GM12878 (cell line): ENCODE results near the gene FER1L5. TPM values are rescaled to one million over a fixed set of nuclear protein-coding genes. Genes with fewer than 3 reads are reported as not detected.

ENCODE experiments used
- ATAC-seq: fragments of 200-7000 bp; cut with Tn5 transposase; 3 replicates; pipeline ENCODE4 v1.9.1; 2020; ENCODE audit warnings: mild to moderate bottlenecking, moderate library complexity
- BruUV-seq: library from RNA; stranded (reverse); fragments of 400-500 nt; replicated peaks from 2 replicates; lab custom pipeline; 2021; lab: Mats Ljungman, UMichigan
- CTCF ChIA-PET: fragments of 300-600 bp; sonication (Branson Sonifier 250); formaldehyde crosslinking; extraction: SDS; loops from one replicate; lab custom pipeline; 2021; ENCODE audit warnings: inconsistent platforms; lab: Yijun Ruan, JAX
- POLR2A ChIA-PET: fragments of 350-600 bp; formaldehyde crosslinking; extraction: SDS; loops from one replicate; lab custom pipeline; 2021; ENCODE audit warnings: inconsistent platforms; lab: Charles Lee
- RAD21 ChIA-PET: fragments of 300-600 bp; sonication (Branson Sonifier 250); formaldehyde crosslinking; loops from one replicate; lab custom pipeline; 2023; ENCODE audit warnings: antibody characterized with exemption; ENCODE audit not compliant: unreplicated experiment; lab: Charles Lee
- SMC1A ChIA-PET: fragments of 300-600 bp; sonication (Branson Sonifier 250); formaldehyde crosslinking; loops from one replicate; lab custom pipeline; 2023; ENCODE audit not compliant: unreplicated experiment, uncharacterized antibody; lab: Charles Lee
- DNase-seq: peaks from one replicate; pipeline ENCODE4 v3.0.0-alpha.2; 2011; ENCODE audit warnings: low read depth, low spot score
- FAIRE-seq: peaks from 3 replicates; lab custom pipeline; 2011; peaks lifted over from hg19 to GRCh38; lab: Jason Lieb, UNC
- H2AFZ ChIP-seq: 2 replicates; pipeline ENCODE4 v1.6.0; 2011; ENCODE audit warnings: low read depth, low read length, control low read depth; ENCODE audit not compliant: control insufficient read depth
- H3K27ac ChIP-seq: 2 replicates; pipeline ENCODE4 v1.5.1; 2011; ENCODE audit warnings: control low read depth; ENCODE audit not compliant: control insufficient read depth, insufficient read depth
- H3K27me3 ChIP-seq, 2 experiments: replicated peaks in 1 of 2; 2 replicates each; pipeline versions ENCODE4 v1.6.0 to v1.6.1; 2011; ENCODE audit warnings: low read length in 1 of 2; ENCODE audit not compliant: control insufficient read depth in 2 of 2, insufficient read depth in 2 of 2
- H3K36me3 ChIP-seq, 2 experiments: 2 replicates each; pipeline ENCODE4 v1.5.1; 2011; ENCODE audit warnings: low read length in 1 of 2; ENCODE audit not compliant: control insufficient read depth in 2 of 2, insufficient read depth in 2 of 2
- H3K4me1 ChIP-seq: 2 replicates; pipeline ENCODE4 v1.6.1; 2011; ENCODE audit warnings: mild to moderate bottlenecking, low read length, moderate library complexity, mixed read lengths; ENCODE audit not compliant: control insufficient read depth, insufficient read depth
- H3K4me2 ChIP-seq: 2 replicates; pipeline ENCODE4 v1.6.0; 2011; ENCODE audit warnings: control low read depth; ENCODE audit not compliant: control insufficient read depth, insufficient read depth
- H3K4me3 ChIP-seq: fragments of 200-600 bp; sonication (generic); 2 replicates; pipeline ENCODE4 v1.5.1; 2016
- H3K79me2 ChIP-seq: 2 replicates; pipeline ENCODE4 v1.6.0; 2011; ENCODE audit warnings: low read length; ENCODE audit not compliant: control insufficient read depth, insufficient read depth
- H3K9ac ChIP-seq: 2 replicates; pipeline ENCODE4 v1.8.0; 2011; ENCODE audit warnings: low read length, control low read depth, mixed read lengths; ENCODE audit not compliant: control insufficient read depth, insufficient read depth
- H3K9me3 ChIP-seq: replicated peaks from 3 replicates; pipeline ENCODE4 v1.5.1; 2011; ENCODE audit warnings: mild to moderate bottlenecking, low read length; ENCODE audit not compliant: control insufficient read depth, insufficient read depth
- H4K20me1 ChIP-seq: 2 replicates; pipeline ENCODE4 v1.6.0; 2011; ENCODE audit not compliant: control insufficient read depth, insufficient read depth
- CHD2 ChIP-seq: IDR thresholded peaks from 2 replicates; pipeline ENCODE4 v1.6.1; 2011; ENCODE audit warnings: low read depth, low read length, improper control_type of control experiment, borderline replicate concordance
- PAX8 ChIP-seq: fragments of 450-650 bp; IDR thresholded peaks from 2 replicates; pipeline ENCODE4 v1.6.1; 2017; ENCODE audit warnings: mild to moderate bottlenecking, moderate library complexity
- POU2F2 ChIP-seq: IDR thresholded peaks from 3 replicates; pipeline ENCODE4 v1.6.1; 2011; ENCODE audit warnings: low read depth, mild to moderate bottlenecking, low read length, borderline replicate concordance
- SIN3A ChIP-seq: IDR thresholded peaks from 2 replicates; pipeline ENCODE4 v1.6.1; 2012; ENCODE audit warnings: low read depth, low read length, improper control_type of control experiment
- SREBF1 ChIP-seq: IDR thresholded peaks from 2 replicates; pipeline ENCODE4 v1.6.1; 2012; ENCODE audit warnings: mild to moderate bottlenecking, low read length
- SRF ChIP-seq, 2 experiments: IDR thresholded peaks; 2 replicates each; pipeline ENCODE4 v1.6.1; 2011; ENCODE audit warnings: low read depth in 2 of 2, low read length in 2 of 2, mild to moderate bottlenecking in 1 of 2, moderate library complexity in 1 of 2
- YBX1 ChIP-seq: fragments of 450-650 bp; IDR thresholded peaks from 2 replicates; pipeline ENCODE4 v1.6.1; 2016; ENCODE audit warnings: antibody characterized with exemption
- ZNF207 ChIP-seq: fragments of 450-650 bp; IDR thresholded peaks from 2 replicates; pipeline ENCODE4 v1.6.1; 2014; ENCODE audit warnings: antibody characterized with exemption, mild to moderate bottlenecking, borderline replicate concordance
- ZNF217 ChIP-seq: fragments of 450-650 bp; IDR thresholded peaks from 2 replicates; pipeline ENCODE4 v1.6.1; 2017; ENCODE audit warnings: antibody characterized with exemption, mild to moderate bottlenecking
- WGBS: methylation state at CpG from one replicate; pipeline ENCODE4 v1.1.6; 2016; ENCODE audit warnings: low lambda C conversion rate; ENCODE audit not compliant: insufficient replicate concordance, insufficient coverage; ENCODE audit errors: missing lambda C conversion rate; 5-methylcytosine and 5-hydroxymethylcytosine counted together
- in situ Hi-C: fragments of 300-500 bp; cut with MboI; formaldehyde crosslinking; loops from 9 replicates; pipeline ENCODE4 v1.14.3; 2018; ENCODE audit warnings: mixed read lengths
- intact Hi-C: fragments of 100-400 bp; cut with micrococcal nuclease; formaldehyde crosslinking; loops from one replicate; pipeline ENCODE4 v1.14.2; 2022; ENCODE audit not compliant: unreplicated experiment
- polyA plus RNA-seq, 11 experiments: library from polyadenylated mRNA; depleted of rRNA in 4 of 11; unstranded in 6 of 11; stranded (reverse) in 5 of 11; fragments of >200 nt; fragmentation: Nextera tagmentation in 4 of 11; fragmentation: Illumina TruSeq in 1 of 11; extraction: Ambion mirVana in 4 of 11; extraction: Trizol in 1 of 11; gene quantifications; 1 replicate in 1 of 11; 2 replicates in 10 of 11; pipeline versions ENCODE4 v1.2.1 to v1.2.3, GENCODE V29; 2011 to 2016; ENCODE audit warnings: inconsistent platforms in 2 of 11, missing spikeins in 2 of 11, low read depth in 1 of 11
- total RNA-seq, 4 experiments: library from RNA; depleted of rRNA in 3 of 4; stranded (reverse); fragments of >200 nt in 3 of 4; fragmentation: Illumina TruSeq in 1 of 4; extraction: Trizol in 1 of 4; gene quantifications; 2 replicates each; pipeline versions ENCODE4 v1.2.1 to v1.2.3, GENCODE V29; 2013 to 2021
- TF ChIP-seq, protein P1 (sequence below): IDR thresholded peaks from 2 replicates; pipeline ENCODE4 v1.6.1; 2012; ENCODE audit warnings: low read depth, low read length, improper control_type of control experiment
- TF ChIP-seq, protein P2 (sequence below): fragments of 450-650 bp; IDR thresholded peaks from 2 replicates; pipeline ENCODE4 v1.6.1; 2014; ENCODE audit warnings: mild to moderate bottlenecking
- TF ChIP-seq, protein P3 (sequence below): fragments of 450-650 bp; conservative IDR thresholded peaks from 2 replicates; pipeline ENCODE4 v1.6.1; 2017; ENCODE audit warnings: mild to moderate bottlenecking, moderate library complexity

The FER1L5 gene
- total and polyA plus RNA-seq, 10 of the 15 experiments (the other 5 are each of a cell fraction or from before 2014, with no cell fraction given), result not detected

DNA sequence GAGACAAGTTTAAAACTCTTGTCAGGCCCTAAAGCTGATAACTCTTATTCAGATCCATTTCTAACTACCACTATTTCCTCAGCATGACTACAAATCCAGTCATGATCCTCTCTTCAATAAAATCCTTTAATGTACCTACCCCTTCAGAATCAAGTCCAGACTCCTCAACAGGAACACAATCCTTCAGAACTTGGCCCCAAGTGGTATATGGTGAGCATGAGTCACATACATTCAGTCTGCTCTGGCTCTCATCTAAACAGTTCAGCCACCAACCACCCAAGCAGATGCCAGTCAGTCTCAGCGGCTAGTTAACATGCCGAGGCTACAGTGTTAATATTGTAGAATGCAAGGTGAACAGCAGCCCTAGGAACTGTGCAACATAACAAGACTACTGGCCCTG lies 87.6 kb downstream of the FER1L5 start:
- Histone ChIP-seq H3K4me2 (no peak overlapping the region), H4K20me1 (no peaks in the 10 kb centered on the region), H3K27me3 (no peaks in the 10 kb centered on the region), H3K79me2 (no peaks in the 10 kb centered on the region), H3K27ac (no peak overlapping the region), H3K9me3 (no peaks in the 10 kb centered on the region), H3K4me1 (no peaks in the 10 kb centered on the region), H3K9ac (no peak overlapping the region), H3K4me3 (no peak overlapping the region), H2AFZ (no peak overlapping the region), H3K36me3 (peaks cover 1 to 11% of the 10 kb centered on the region in 2 experiments)
- TF ChIP-seq PAX8, result no peak
- no peak for TF ChIP-seq SREBF1
- TF ChIP-seq POU2F2, result no peak
- TF ChIP-seq, protein P1, sequence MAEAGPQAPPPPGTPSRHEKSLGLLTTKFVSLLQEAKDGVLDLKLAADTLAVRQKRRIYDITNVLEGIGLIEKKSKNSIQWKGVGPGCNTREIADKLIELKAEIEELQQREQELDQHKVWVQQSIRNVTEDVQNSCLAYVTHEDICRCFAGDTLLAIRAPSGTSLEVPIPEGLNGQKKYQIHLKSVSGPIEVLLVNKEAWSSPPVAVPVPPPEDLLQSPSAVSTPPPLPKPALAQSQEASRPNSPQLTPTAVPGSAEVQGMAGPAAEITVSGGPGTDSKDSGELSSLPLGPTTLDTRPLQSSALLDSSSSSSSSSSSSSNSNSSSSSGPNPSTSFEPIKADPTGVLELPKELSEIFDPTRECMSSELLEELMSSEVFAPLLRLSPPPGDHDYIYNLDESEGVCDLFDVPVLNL, result no peak
- no peak for TF ChIP-seq SRF (IDR thresholded peaks at IDR 0.05; ENCODE audit: low read depth in 2 of 2, low read length in 2 of 2)
- TF ChIP-seq, protein P2, sequence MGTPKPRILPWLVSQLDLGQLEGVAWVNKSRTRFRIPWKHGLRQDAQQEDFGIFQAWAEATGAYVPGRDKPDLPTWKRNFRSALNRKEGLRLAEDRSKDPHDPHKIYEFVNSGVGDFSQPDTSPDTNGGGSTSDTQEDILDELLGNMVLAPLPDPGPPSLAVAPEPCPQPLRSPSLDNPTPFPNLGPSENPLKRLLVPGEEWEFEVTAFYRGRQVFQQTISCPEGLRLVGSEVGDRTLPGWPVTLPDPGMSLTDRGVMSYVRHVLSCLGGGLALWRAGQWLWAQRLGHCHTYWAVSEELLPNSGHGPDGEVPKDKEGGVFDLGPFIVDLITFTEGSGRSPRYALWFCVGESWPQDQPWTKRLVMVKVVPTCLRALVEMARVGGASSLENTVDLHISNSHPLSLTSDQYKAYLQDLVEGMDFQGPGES, result no peak
- no peak for TF ChIP-seq YBX1
- TF ChIP-seq, protein P3, sequence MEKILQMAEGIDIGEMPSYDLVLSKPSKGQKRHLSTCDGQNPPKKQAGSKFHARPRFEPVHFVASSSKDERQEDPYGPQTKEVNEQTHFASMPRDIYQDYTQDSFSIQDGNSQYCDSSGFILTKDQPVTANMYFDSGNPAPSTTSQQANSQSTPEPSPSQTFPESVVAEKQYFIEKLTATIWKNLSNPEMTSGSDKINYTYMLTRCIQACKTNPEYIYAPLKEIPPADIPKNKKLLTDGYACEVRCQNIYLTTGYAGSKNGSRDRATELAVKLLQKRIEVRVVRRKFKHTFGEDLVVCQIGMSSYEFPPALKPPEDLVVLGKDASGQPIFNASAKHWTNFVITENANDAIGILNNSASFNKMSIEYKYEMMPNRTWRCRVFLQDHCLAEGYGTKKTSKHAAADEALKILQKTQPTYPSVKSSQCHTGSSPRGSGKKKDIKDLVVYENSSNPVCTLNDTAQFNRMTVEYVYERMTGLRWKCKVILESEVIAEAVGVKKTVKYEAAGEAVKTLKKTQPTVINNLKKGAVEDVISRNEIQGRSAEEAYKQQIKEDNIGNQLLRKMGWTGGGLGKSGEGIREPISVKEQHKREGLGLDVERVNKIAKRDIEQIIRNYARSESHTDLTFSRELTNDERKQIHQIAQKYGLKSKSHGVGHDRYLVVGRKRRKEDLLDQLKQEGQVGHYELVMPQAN, result no peak
- TF ChIP-seq CHD2, result no peak
- TF ChIP-seq ZNF207, result no peak
- TF ChIP-seq ZNF217, result no peak
- no peak for TF ChIP-seq SIN3A
- WGBS, result 100% methylated on average over 2 of the region's 2 CpGs
- ATAC-seq (no peak), FAIRE-seq (no peak), DNase-seq (no peak)
- intact Hi-C loops, result no loop called here
- in situ Hi-C loops, result no loop called here
- ChIA-PET RAD21 (no interaction called here), SMC1A (no interaction called here), POLR2A (no interaction called here), CTCF (interaction anchor here (1.4 kb wide), 1 partner anchor 65 kb away, joined by 3 read pairs; no protein-coding TSS in a partner anchor)
- BruUV-seq, result no TSS peak
